GM18951 (cell line): Measurements from ENCODE around the gene MERTK.
"Not testable (repeated sequence)": the region's sequence is repeated elsewhere in the genome, so short reads cannot be mapped to it uniquely, and the experiment has no call there.

Experiments used
- POLR2A ChIP-seq: IDR thresholded peaks from 4 replicates; pipeline ENCODE4 v1.6.1; 2011; ENCODE audit warnings: mild to moderate bottlenecking; ENCODE audit not compliant: insufficient read length, insufficient read depth; ENCODE audit errors: extremely low read depth
- in situ Hi-C: fragments of 300-500 bp; cut with MboI; formaldehyde crosslinking; loops from one replicate; pipeline ENCODE4 v1.12.0; 2022; ENCODE audit warnings: low sequenced_read_pairs, mixed read lengths, inconsistent platforms; ENCODE audit not compliant: unreplicated experiment

MERTK gene

DNA sequence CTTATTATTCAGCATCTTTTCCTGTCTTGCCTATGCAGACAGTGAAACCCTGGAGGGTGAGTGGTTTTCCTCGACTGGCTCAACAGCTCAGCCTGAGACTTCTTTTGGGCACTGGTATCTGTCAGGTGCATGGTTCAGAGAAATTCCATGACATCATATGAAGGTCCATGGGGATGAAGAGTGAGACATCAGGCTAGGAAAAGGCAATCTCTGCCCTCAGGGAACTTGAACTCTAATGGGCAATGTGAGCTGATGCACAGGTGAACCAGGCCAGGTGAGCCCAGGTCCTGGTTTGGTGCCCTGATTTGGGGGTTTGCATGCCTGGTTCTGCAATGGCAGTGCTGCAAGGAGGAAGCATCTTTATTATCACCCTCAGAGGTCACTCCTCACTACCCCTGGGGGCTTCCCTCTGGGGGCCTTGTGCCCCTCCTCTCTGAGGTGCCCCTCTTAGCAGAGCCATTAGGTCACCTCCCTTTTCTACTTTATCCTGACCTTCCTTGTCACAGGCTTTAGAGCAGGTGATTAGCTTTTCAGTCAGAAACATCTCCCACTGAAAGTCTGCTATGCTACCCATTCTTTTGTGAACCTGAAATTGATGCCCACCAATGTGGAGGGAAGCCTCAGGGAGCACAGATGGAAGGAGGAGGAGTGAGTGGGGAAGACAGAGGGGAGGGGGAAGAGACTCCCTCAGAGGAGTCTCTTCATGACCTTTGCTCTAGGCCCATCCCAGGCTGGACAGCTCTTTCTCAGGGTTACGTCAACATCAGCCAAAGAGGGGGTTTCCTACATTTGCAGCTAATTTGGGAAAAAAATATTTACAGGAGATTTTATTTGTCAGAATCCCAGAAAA, 47.3 kb downstream of the MERTK start:
- no peak for TF ChIP-seq POLR2A
- in situ Hi-C loops = no loop called here

DNA sequence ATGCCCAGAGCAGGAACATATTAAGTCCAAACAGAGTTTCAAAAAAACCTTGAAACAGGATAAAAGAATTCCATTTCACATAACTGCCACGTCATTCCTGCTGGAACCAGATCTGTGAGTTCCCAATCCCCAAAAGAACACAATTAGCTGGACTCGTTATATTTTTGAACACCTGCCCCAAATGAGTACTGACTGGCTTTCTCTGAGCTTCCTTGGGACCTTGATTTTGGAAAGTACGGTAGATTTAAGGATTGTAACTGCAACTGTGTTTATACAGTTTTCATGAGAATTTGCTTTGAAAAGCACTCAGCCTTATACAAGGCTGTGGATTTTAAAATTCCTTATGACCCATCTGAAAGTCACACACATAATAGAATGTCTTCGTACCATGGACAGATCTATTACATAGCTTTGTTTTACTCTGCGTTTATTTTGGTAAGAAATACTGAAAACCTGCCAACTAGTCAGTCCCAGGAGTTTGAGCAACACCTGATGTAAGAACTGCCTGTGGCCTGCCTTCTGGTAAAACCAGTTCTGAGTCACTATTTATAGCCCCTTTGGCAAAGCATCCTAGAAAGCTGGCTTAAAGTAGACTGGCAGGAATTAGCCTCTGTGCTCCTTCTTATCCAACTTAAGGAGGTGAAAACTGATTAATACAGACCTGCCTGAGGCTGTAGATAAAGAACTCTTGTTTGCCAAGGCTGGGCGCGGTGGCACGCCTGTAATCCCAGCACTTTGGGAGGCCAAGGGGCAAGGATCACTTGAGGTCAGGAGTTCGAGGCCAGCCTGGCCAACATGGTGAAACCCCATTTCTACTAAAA, 48.1 kb downstream of the MERTK start:
- TF ChIP-seq POLR2A = no peak
- in situ Hi-C loops = no loop called here

DNA sequence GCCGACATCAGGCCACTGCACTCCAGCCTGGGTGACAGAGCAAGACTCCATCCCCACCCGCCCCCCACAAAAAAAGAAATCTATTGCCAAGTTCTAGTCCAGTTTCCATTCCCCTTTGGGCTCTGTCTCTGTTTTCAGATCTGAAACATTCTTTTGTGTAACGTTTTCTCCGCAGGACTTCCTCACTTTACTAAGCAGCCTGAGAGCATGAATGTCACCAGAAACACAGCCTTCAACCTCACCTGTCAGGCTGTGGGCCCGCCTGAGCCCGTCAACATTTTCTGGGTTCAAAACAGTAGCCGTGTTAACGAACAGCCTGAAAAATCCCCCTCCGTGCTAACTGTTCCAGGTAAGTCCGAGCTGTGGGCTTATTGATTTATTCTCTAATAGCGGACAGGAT, 48.8 kb downstream of the MERTK start:
- TF ChIP-seq POLR2A = no peak
- in situ Hi-C loops = no loop called here

DNA sequence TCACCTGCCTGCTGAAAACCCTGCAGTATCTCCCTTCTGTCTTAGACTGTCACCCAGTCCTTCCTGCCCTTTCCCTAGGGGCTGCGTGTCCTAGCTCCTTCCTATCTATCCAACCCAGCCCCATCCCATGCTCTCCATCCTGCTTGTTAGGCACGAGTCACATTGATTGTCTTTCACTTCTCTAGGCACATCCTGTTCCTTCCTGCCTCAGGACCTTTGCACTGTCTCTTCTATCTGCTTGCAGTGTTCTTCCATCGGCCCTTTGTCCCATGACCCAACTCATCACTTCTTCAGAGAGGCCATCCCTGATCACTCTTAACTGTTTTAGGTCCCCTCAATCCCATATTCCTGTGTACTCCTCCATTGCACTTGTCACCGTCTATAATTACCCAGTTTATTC, 50.4 kb downstream of the MERTK start:
- in situ Hi-C loops = no loop called here

DNA sequence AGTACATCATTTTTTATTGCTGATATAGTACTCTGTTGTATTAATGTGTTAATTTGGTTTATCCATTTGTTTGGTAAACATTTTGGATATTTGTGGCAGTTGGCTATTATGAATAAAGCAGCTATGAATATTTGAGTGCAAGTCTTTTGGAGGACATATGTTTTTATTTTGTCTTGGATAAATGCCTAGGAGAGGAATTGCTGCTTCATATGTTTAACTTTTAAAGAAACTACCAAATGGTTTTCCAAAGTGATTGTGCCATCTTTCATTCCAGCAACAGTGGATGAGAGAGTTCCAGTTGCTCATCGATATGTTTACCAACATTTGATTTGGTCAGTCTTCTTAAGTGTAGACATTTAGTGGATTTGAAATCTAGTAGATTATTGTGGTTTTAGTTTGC, 51.8 kb downstream of the MERTK start:
- no peak for TF ChIP-seq POLR2A

More for the DNA sequence above, 50.4 kb downstream of the MERTK start:
- no peak for TF ChIP-seq POLR2A

DNA sequence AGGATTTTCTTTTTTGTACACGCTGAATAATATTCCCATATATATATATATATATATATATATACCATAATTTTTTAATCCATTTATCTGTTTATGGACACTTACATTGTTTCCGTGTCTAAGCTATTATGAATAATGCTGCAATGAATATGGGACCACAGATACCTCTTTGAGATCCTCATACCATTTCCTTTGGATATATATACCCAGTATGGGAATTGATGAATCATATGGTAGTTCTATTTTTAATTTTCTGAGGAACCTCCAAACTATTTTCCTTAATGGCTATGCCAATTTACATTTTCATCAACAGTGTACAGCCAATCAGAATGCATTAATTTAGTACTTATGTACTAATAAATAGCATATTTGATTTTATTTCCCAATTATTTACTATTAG, 53.1 kb downstream of the MERTK start:
- no peak for TF ChIP-seq POLR2A
- in situ Hi-C loops = no loop called here

More for the DNA sequence above, 51.8 kb downstream of the MERTK start:
- in situ Hi-C loops = no loop called here

DNA sequence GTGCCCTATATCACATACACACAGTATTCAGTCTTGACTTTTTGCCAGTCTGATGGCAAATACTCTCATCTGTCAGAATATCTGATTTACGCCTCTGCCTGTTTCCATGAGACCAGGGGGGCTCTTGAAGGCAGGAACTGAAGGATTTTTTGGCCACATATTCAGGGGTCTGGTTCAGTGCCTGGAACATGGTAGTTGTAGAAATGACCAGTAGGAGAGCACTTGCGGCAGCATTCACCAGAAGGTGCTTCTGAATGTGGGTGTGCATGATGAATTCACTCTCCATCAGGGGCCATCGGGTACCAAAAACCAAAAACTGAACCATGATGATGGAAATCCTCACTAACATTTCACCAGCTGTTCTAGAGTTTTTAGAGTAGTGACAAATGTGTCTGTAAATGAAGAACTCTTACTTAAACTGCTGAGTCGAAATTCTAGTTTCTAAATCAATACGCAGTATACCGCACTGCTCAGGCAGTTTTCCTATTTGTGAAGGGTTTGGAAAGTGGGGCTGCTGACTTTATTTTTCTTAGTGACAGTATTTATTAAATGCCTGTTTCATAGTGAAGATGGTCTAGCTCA, 54.6 kb downstream of the MERTK start:
- in situ Hi-C loops = no loop called here
- no peak for TF ChIP-seq POLR2A

DNA sequence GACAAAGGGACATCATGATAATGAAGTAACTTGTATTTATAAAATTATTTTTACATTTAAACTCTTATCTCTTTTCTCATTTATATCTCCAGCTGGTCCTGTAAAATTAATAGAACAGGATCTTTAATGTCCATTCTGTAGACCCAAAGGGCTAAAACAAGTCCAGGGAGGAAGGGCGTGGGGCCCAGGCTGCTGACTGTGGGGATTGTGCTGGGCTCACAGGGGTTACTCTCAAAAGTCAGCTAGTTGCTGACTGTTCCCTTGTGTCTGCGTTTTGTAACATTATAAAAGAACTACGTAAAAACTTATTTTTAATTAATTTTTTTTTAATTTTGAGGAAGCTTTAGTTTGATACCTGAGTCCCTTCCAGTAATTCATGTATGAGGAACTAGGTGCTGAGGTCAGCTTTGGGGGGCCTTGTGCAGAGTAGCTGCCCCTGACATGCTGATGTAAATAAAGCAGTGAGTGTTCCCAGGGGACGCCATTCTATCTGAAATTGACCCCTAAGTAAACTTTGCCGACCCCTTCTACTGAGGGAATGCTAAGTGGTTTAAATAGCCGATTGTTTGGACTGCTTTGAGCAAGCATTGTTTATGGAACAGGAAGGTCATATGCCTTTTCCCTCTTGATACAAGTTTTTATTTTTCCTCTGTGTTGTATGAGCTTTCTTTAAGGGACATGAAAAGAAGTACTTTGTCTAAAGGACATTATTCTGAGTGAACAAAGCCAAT, 56.4 kb downstream of the MERTK start:
- no peak for TF ChIP-seq POLR2A
- in situ Hi-C loops = no loop called here

DNA sequence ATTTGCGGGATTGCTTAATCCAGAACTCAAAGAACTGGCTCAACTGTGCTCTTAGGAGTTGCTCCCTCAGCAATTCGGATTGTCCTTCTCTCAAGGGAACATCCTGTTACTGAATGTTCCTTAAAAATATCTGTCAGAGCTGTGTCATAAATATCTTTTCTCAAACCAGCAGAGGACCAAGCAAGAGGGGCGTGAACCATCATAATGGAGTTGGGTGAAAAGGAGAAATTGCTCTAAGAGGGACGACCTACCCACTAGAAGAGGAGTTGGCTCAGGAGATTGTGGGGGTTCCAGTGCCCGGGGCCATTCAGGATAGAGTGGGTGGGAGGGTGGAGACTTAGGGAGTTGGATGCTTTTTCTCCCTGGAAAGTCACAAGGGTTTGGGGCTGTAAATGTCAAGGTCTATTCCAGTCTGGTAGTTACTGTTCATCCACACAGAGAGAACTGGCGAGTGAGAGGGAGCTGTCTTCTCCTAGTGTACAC, 59.5 kb downstream of the MERTK start:
- in situ Hi-C loops = no loop called here
- no peak for TF ChIP-seq POLR2A

DNA sequence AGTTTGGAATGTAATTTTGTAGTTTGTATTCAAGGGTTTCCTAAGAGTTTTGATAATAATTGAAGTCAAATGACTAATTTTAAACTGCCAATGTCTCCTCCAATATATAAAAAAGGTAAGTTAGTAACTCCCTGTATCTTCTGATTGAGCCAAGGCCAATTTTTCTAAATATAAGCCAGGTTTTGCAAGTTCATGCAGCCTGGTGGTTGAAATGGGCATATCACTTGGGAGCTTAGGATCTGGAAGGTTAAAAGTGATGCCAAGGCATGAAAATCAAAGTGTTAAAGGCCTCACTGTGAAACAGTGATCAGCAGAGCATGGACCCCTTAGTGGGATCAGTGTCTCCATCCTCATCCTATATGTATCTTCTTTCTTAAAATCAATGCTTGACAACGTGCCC, 60.5 kb downstream of the MERTK start:
- TF ChIP-seq POLR2A = no peak
- in situ Hi-C loops = no loop called here

DNA sequence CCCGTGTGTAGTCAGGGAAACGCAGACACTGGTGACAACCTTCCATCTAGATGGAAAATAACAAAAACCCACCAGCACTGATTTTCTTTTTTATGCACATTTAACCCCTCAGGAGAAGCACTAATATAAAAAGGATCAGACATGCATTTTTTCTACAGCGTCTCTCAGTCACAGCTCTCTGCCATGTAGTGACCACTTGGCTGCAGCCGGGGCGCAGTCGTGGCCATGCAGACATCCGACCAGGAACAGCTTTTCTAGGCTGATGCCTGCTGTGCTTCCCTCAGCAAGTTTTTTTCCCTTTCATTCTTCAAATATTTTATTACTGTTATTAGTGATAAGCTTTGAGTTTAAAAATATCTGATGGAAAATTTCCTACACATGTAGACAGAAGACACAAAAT, 63.3 kb downstream of the MERTK start:
- in situ Hi-C loops = no loop called here
- TF ChIP-seq POLR2A = no peak

DNA sequence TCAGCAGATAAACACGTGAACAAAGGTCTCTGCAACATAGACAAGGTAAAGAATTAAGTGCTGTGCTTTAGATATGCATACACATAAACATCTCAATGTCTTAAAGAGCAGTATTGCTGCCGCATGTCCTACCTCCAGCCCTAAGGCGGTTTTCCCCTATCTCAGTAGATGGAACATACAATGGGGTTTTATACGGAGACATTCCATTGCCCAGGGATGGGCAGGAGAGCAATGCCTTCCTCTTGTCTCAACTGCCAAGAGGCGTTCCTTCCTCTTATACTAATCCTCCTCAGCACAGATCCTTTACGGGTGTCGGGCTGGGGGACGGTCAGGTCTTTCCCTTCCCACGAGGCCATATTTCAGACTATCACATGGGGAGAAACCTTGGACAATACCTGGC, 64.7 kb downstream of the MERTK start:
- in situ Hi-C loops = not testable (repeated sequence)

DNA sequence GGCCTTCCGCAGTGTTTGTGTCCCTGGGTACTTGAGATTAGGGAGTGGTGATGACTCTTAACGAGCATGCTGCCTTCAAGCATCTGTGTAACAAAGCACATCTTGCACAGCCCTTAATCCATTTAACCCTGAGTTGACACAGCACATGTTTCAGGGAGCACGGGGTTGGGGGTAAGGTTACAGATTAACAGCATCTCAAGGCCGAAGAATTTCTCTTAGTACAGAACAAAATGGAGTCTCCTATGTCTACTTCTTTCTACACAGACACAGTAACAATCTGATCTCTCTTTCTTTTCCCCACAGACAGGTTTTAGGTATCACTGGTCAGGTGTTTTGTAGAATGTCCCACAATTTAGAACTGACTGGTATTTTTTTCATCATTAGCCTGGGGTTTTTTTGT, 65.1 kb downstream of the MERTK start:
- in situ Hi-C loops = not testable (repeated sequence)
